Epithelial cell of alveolus of lung (primary cell): Measurements from ENCODE around the gene PI4K2B. TPM values are rescaled to one million over a fixed set of nuclear protein-coding genes. Genes with fewer than 3 reads are reported as not detected.

Experiments
- total RNA-seq: library from RNA; depleted of rRNA; stranded (reverse); fragments of >200 nt; gene quantifications from 2 replicates; pipeline ENCODE4 v1.2.1, GENCODE V29; 2015

The PI4K2B gene
- total RNA-seq = 14.3 and 17.5 TPM in 2 replicates

DNA sequence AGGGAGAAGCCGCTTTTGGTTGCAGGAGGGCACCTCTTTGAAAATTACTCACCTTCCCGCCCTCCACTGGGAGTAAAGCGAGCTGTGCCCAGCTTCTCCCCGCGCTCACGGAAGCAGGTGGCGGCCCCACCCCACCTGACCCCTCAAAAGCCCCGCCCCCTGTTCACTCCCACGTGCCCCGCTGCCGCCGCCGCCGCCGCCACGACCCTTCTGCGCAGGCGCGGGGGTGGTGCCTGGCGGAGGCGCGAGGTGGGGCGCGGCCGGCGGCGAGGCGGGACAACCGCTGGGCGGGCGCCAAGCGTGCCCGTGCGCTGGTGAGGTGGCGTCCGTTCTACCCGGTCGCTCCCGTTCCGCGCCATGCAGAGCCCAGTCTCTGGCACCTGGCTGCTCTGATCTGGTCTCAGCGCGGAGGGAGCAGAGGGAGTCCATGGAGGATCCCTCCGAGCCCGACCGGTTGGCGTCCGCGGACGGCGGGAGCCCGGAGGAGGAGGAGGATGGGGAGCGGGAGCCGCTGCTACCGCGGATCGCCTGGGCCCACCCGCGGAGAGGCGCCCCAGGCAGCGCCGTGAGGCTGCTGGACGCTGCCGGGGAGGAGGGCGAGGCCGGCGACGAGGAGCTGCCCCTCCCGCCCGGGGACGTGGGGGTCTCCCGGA is at the start of gene PI4K2B:
TSS of gene PI4K2B (plus strand) at position 297 of the 653 bp plus-strand sequence. CDS start at position 428, 131 bp downstream.

DNA sequence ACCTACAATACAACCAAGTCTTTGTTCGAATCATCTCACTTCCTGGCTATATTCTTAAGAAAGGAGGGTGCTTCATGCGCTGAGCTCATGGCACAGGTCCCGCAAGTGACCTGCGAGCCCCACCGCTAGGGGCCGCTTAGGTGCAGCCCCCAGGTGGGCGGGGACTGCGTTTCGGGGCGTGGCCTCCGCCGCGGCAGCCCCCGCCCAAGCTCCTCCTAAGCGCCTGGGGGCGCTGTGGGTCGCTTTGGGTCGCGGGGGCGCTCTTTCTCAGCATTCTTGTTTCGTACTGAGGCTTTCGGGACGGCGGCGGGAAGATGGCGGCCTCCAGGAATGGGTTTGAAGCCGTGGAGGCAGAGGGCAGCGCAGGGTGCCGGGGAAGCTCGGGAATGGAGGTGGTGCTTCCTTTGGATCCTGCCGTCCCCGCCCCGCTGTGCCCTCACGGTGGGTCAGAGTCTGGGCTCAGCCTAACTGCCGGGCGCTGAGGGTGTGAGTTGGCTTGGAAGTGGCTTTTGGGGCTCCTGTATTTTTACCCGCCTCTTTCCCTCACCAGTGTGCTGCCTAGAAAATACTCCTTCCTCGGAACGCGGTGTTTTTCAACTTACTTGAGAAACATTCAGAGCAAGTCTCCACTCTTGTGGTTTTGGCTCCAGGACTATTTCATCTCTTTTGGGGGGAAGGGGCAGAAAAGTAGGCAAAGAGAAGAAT is 78.8 kb downstream of the PI4K2B start, which contains the start of gene ZCCHC4:
TSS of gene ZCCHC4 (plus strand) at position 279 of the 705 bp plus-strand sequence. CDS start at position 315, 36 bp downstream.

Other genes with a start within 250 kb of the PI4K2B start
- 0.16 TPM in 1 of 2 replicates, not detected in the other for gene LGI2, start 203.1 kb upstream of the PI4K2B start, total RNA-seq
- gene SEPSECS, start 73.6 kb upstream of the PI4K2B start, total RNA-seq = 4.5 and 8.8 TPM in 2 replicates
- 5.6 and 8.3 TPM in 2 replicates for gene ZCCHC4, start 78.7 kb downstream of the PI4K2B start, total RNA-seq
- gene ANAPC4, start 143.2 kb downstream of the PI4K2B start, total RNA-seq = 13.8 and 20.0 TPM in 2 replicates